Heart left ventricle (tissue), 13 donors: ENCODE results near the gene IGFBP3.

Source experiments
- POLR2A ChIP-seq, 2 donors: fragments of 450-650 bp; IDR thresholded peaks; one replicate each; pipeline ENCODE4 v1.6.1; 2017; ENCODE audit warnings: antibody characterized with exemption in 2 of 2, mild to moderate bottlenecking in 2 of 2, moderate library complexity in 2 of 2
- TF ChIP-seq, protein P1 (sequence below), 12 donors: fragments of 200-600 bp; sonication (generic) in 4 of 12; IDR thresholded peaks; one replicate each; pipeline versions ENCODE4 v1.5.0 to v1.8.0; 2018 to 2022; ENCODE audit warnings: antibody characterized with exemption in 12 of 12, mild to moderate bottlenecking in 5 of 12
- donor health status: ischemic (EF 13 %, LVEDD 7.1; RV severe dilation, severe dysfunction).
- donor health status: DM: no; HTN: yes; CAD: no.
- donor health status: DM: no; HTN: no; CAD: no.
- donor health status: ischemic (EF 25% LVEDD 6.9; RV normal size, moderate dysfunction).
- donor health status: ischemic (EF 25% LVEDD 5.7; RV mildly dilated, moderate dysfunction).
- donor health status: ischemic (EF 35%, LVEDD 5.7; RV mildly dilated, moderate dysfunction).
- donor health status: nonischemic (EF 11% LVEDD 7.7; RV severe dilation, severe dysfunction).
- donor health status: DM: yes; HTN: yes; CAD: no.
- donor health status: PGD.
- donor health status: ischemic (EF 29% LVEDD 5.4; RV normal size, mild dysfunction).
- donor health status: nonischemic (EF 23%, LVEDD 6.1; RV moderate dilation, normal function).

DNA sequence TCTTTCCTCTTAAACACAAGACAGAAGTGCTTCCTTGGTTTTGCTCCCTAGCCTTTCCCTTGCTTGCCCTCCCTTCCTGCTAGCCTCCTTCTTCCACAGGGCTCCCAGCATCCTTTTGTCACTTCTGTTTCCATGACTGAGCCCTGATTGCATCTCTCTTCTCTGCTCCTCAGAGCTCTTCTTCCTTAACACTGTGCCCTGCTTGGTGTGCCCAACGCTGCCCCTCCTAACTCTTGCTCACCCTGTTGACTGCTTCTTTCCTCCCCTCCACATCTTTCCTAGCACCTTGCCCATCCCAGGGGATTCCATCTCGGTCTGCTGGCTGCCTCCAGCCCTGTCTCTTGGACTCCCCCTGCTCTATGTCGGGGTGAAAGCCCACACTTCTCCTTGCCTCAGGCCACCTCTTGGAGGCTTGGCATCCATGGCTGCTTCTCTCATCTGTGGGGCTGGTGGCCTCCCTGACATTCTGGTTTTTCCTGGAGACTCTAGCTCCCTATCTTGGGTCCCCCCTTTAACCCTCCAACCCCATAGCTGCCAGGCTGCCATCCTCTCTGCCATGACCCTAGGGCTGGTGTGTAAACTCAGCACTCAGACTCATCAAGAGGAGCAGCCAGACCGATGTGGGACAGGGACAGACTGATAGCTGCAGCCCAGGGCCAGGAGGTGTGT is 26.9 kb downstream of the IGFBP3 start:
- TF ChIP-seq, protein P1, sequence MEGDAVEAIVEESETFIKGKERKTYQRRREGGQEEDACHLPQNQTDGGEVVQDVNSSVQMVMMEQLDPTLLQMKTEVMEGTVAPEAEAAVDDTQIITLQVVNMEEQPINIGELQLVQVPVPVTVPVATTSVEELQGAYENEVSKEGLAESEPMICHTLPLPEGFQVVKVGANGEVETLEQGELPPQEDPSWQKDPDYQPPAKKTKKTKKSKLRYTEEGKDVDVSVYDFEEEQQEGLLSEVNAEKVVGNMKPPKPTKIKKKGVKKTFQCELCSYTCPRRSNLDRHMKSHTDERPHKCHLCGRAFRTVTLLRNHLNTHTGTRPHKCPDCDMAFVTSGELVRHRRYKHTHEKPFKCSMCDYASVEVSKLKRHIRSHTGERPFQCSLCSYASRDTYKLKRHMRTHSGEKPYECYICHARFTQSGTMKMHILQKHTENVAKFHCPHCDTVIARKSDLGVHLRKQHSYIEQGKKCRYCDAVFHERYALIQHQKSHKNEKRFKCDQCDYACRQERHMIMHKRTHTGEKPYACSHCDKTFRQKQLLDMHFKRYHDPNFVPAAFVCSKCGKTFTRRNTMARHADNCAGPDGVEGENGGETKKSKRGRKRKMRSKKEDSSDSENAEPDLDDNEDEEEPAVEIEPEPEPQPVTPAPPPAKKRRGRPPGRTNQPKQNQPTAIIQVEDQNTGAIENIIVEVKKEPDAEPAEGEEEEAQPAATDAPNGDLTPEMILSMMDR (IDR thresholded peaks at IDR 0.05): no peak
- no peak for TF ChIP-seq POLR2A (IDR thresholded peaks at IDR 0.05)
